Measurements from ENCODE around the gene TUBA1C. TPM values are rescaled to one million over a fixed set of nuclear protein-coding genes. Genes with fewer than 3 reads are reported as not detected.
A peak's percentile ranks its signal among the peaks of the same experiment; 100 is the strongest.

The TUBA1C gene
- total RNA-seq, 4 donors from 2014 or later: 122 to 210 (median 131) TPM

DNA sequence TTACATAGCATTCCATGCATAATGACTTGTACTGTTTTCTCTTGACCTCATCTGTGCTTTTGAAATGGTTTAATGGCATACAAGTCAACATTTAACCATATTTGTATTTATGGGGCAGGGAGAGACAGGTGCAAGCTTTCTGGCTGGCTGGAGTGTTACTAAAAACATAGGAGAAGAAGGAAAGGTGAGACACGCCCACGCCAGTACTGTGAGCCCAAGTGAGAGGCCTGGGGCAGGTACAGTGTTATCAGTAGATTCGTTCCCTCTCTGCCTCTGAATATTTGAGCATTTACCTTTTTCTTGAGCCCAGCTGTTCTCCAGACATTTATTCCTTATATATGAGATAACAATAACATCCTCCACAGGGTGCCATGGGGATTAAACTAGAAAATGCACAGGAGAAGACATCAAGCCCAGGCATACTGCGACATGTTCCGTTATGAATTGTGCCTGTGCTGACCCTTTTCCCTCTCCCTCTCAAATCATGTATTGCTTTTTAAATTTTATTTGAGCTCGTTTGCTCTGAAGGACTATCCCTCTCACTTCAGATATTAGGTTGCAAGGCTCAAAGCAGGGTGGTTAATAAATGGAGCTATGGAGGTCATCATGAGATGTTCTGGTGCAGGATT, 34.6 kb upstream of the TUBA1C start:
- ATAC-seq: no peak
- Histone ChIP-seq H3K27ac (no peak overlapping the region), H3K4me3 (no peak overlapping the region), H3K9me3 (no peaks in the 10 kb centered on the region), H3K27me3 (no peaks in the 10 kb centered on the region), H3K4me1 (peaks cover 9 to 36% (median 22%) of the 10 kb centered on the region in 3 donors), H3K36me3 (no peaks in the 10 kb centered on the region)
- no peak for TF ChIP-seq POLR2A (IDR thresholded peaks at IDR 0.05)
- no peak for TF ChIP-seq EP300 (IDR thresholded peaks at IDR 0.05)
- TF ChIP-seq, protein P1, sequence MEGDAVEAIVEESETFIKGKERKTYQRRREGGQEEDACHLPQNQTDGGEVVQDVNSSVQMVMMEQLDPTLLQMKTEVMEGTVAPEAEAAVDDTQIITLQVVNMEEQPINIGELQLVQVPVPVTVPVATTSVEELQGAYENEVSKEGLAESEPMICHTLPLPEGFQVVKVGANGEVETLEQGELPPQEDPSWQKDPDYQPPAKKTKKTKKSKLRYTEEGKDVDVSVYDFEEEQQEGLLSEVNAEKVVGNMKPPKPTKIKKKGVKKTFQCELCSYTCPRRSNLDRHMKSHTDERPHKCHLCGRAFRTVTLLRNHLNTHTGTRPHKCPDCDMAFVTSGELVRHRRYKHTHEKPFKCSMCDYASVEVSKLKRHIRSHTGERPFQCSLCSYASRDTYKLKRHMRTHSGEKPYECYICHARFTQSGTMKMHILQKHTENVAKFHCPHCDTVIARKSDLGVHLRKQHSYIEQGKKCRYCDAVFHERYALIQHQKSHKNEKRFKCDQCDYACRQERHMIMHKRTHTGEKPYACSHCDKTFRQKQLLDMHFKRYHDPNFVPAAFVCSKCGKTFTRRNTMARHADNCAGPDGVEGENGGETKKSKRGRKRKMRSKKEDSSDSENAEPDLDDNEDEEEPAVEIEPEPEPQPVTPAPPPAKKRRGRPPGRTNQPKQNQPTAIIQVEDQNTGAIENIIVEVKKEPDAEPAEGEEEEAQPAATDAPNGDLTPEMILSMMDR (IDR thresholded peaks at IDR 0.05): no peak
- no peak for TF ChIP-seq POLR2AphosphoS5 (IDR thresholded peaks at IDR 0.05)
- WGBS, 2 donors (ENCODE audit: low coverage in 1 of 2): 81 to 91% methylated on average over 6 of the region's 6 CpGs

DNA sequence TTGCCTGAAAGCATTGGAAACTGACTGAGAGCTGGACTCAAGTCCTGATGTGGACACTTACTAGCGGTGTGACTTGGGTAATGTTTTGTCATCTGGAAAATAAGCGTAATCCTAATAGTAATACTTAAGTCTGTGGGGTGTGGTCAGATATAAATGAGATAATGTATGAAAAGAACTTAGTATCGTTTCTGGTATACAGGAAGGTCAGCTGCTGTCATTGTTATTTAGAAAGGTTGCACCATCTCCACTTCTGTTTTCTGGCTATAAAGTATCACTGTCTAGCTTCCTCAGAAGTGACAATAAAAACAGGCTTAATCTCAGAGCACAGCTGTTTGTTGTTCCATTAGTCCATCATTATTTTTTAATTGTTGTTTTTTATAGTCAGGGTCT, 34.1 kb upstream of the TUBA1C start:
- H3K36me3 ChIP-seq: no peaks in the 10 kb centered on the region
- ATAC-seq: no peak
- 71 to 81% methylated on average over 3 of the region's 3 CpGs for WGBS, 2 donors (ENCODE audit: low coverage in 1 of 2)
- H3K4me1 ChIP-seq: peaks cover 9 to 30% (median 22%) of the 10 kb centered on the region in 3 donors
- TF ChIP-seq POLR2AphosphoS5 (IDR thresholded peaks at IDR 0.05): no peak
- no peak for TF ChIP-seq POLR2A (IDR thresholded peaks at IDR 0.05)
- TF ChIP-seq, protein P1 (IDR thresholded peaks at IDR 0.05): no peak
- no peak for TF ChIP-seq EP300 (IDR thresholded peaks at IDR 0.05)
- H3K27ac ChIP-seq: peak overlapping the region in 1 of 4 donors; percentile 86
- H3K27me3 ChIP-seq: no peaks in the 10 kb centered on the region
- H3K4me3 ChIP-seq: no peak overlapping the region
- H3K9me3 ChIP-seq: no peaks in the 10 kb centered on the region

DNA sequence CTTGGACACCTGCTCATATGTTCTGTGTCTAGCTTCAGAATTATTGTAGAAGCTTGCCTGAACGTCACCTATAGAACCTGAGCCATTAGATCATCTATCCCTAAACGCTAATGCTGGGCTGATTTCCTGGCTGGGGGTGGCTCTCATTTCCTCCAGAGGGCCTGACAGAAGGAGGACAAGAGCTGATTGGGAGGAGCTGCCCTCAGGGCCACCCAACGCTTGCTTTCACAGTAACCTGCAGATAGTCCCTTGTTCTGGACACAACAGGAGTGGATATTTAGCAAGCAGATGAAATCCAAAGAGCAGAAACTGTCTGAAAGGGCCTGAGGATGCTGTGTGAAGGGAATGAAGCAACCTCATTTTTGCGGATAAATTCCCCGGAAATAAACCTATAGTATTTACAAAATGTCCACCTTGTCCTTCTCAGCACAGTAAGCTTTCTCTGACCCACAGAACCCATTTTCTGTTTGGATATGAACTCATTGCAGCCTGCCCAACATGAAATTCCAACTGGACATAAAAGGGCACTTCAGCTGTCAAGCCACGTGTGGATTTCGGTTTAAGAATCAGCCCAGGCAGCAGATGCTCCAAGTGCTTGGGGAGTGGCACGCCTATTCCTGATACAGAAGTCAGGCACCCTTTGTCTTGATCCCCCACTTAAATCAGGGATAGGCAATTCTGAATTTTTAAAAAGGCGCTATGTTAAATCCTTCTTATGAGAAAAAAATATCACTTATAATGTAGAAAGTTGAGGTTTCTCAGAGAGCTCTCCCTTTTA, 32.8 kb upstream of the TUBA1C start:
- ATAC-seq: no peak
- TF ChIP-seq, protein P1 (IDR thresholded peaks at IDR 0.05): no peak
- TF ChIP-seq EP300 (IDR thresholded peaks at IDR 0.05) (no peak), POLR2A (IDR thresholded peaks at IDR 0.05) (no peak), POLR2AphosphoS5 (IDR thresholded peaks at IDR 0.05) (no peak)
- peaks cover 9 to 30% (median 22%) of the 10 kb centered on the region in 3 donors for H3K4me1 ChIP-seq
- peak overlapping the region in 1 of 2 donors; percentile 56 for H3K4me3 ChIP-seq
- WGBS, 2 donors (ENCODE audit: low coverage in 1 of 2): 25 to 49% methylated on average over 5 to 8 of the region's 9 CpGs
- H3K27me3 ChIP-seq: no peaks in the 10 kb centered on the region
- H3K27ac ChIP-seq: peak overlapping the region; percentile 86 to 90 (median 88)
- no peaks in the 10 kb centered on the region for H3K9me3 ChIP-seq
- no peaks in the 10 kb centered on the region for H3K36me3 ChIP-seq

DNA sequence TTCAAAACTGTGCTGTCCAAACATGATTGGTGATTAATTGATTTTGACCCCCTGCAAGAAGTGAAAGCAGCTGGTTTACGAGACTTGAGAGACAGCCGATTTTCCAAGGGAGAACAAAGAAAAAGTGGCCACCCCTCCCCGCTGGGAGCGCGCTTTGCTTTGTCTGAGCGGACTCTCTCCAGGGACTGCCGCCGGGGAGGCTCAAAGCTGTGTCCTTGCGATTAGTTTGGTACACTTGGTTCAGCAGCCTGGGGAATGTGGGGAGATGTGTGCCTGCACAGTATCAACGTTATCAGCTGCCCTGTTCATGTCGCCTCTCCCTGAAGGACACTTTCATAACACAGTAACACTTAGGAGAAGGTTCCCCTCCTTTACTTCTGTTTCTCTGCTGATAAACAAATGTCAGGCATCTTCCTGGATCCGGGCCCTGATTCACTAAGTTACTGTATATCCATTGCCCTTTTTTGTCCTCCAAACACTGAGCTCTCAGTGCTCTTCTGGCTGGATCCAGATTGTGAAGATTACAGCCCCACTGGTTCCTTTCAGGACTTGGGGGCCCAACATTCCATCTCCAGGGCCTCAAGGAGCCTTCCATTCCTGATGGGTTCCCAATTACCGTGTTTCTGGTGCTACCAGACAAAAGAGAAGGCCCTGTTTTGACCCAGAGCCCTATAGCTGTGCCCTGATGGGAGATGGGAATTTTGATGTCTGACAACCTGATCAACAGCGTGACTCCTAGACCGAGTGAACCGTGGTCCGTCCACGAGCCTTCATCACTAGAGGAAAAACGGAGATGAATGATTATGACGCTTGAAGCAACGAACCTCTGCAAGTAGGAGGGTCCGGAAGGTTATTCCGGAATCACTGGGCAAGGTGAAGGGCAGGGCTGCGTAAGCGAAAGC, 31.7 kb upstream of the TUBA1C start:
- TF ChIP-seq POLR2A (IDR thresholded peaks at IDR 0.05): no peak
- peak; percentile 54 for TF ChIP-seq POLR2AphosphoS5 (IDR thresholded peaks at IDR 0.05)
- TF ChIP-seq, protein P1 (IDR thresholded peaks at IDR 0.05): peak in 3 of 4 experiments; percentile 24 to 44 (median 41)
- TF ChIP-seq EP300 (IDR thresholded peaks at IDR 0.05): peak; percentile 5
- Histone ChIP-seq H3K4me1 (peaks cover 9 to 30% (median 22%) of the 10 kb centered on the region in 3 donors), H3K4me3 (peak overlapping the region in 1 of 2 donors; percentile 56), H3K27ac (peak overlapping the region; percentile 86 to 90 (median 88)), H3K36me3 (no peaks in the 10 kb centered on the region), H3K27me3 (no peaks in the 10 kb centered on the region), H3K9me3 (no peaks in the 10 kb centered on the region)
- no peak for ATAC-seq
- WGBS, 2 donors (ENCODE audit: low coverage in 1 of 2): 29 to 46% methylated on average over 17 to 20 of the region's 25 CpGs

Measured in gastroesophageal sphincter (tissue), 4 donors.